ENCODE measurements around the gene CHMP5.

DNA sequence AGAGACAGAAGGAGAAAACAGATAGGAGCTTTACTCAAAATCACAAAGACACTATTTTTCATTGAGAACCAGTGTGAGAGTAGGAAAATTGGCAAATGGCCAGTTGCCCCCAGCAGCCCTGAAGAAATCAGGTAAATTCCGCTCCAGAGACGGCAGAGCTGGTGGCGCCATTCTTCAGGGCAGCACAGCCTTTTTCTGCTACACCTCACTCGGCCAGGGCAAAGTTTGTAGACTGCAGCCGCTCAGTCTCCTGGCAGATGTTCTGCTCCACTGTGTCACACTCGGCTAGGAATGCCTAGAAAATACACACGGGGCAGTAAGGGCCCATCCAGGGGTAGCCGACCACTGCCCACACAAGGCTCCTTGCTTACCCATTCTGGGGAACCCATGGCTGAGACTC lies 9.8 kb upstream of the CHMP5 start:
- no peak for TF ChIP-seq EZH2 (IDR thresholded peaks at IDR 0.05; ENCODE audit: low read length, missing control alignments)
- TF ChIP-seq, protein P1, sequence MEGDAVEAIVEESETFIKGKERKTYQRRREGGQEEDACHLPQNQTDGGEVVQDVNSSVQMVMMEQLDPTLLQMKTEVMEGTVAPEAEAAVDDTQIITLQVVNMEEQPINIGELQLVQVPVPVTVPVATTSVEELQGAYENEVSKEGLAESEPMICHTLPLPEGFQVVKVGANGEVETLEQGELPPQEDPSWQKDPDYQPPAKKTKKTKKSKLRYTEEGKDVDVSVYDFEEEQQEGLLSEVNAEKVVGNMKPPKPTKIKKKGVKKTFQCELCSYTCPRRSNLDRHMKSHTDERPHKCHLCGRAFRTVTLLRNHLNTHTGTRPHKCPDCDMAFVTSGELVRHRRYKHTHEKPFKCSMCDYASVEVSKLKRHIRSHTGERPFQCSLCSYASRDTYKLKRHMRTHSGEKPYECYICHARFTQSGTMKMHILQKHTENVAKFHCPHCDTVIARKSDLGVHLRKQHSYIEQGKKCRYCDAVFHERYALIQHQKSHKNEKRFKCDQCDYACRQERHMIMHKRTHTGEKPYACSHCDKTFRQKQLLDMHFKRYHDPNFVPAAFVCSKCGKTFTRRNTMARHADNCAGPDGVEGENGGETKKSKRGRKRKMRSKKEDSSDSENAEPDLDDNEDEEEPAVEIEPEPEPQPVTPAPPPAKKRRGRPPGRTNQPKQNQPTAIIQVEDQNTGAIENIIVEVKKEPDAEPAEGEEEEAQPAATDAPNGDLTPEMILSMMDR (conservative IDR thresholded peaks at IDR 0.05 in 1 of 2, IDR thresholded peaks at IDR 0.05 in 1 of 2; ENCODE audit: low read depth in 1 of 2, low read length in 2 of 2) = no peak
